Panc1 (cell line): ENCODE results near the gene ARHGEF25.
"Not testable (repeated sequence)": the region's sequence is repeated elsewhere in the genome, so short reads cannot be mapped to it uniquely, and the experiment has no call there.

Experiments
- CTCF ChIP-seq: fragments of 450-650 bp; IDR thresholded peaks from 2 replicates; pipeline ENCODE4 v1.5.1; 2017; ENCODE audit warnings: mild to moderate bottlenecking
- POLR2AphosphoS5 ChIP-seq: IDR thresholded peaks from 2 replicates; pipeline ENCODE4 v1.6.1; 2012; ENCODE audit warnings: mild to moderate bottlenecking, low read depth, low read length, moderate library complexity
- REST ChIP-seq, 2 experiments: IDR thresholded peaks; 2 replicates each; pipeline ENCODE4 v1.6.1; 2011 to 2012; ENCODE audit warnings: low read depth in 2 of 2, control low read depth in 1 of 2, low read length in 1 of 2, mild to moderate bottlenecking in 1 of 2, moderate library complexity in 1 of 2; ENCODE audit not compliant: insufficient read depth in 1 of 2

GRCh38 chr12:57588951-57589610, 22.2 kb upstream of the ARHGEF25 start:
- not testable (repeated sequence) for TF ChIP-seq CTCF; POLR2AphosphoS5; REST (IDR thresholded peaks at IDR 0.05; ENCODE audit: insufficient read depth in 1 of 2, low read depth in 2 of 2, low read length in 1 of 2)
